ENCODE measurements around the gene TMEM179.

GRCh38 chr14:104577426-104577825 lies 27.1 kb downstream of the TMEM179 start:
- TF ChIP-seq FOS (IDR thresholded peaks at IDR 0.05; ENCODE audit: borderline replicate concordance, insufficient read depth, low read length) = no peak
- no peak for TF ChIP-seq CTCF (IDR thresholded peaks at IDR 0.05; ENCODE audit: extremely low read depth in 1 of 2, insufficient read depth in 1 of 2, low read depth in 1 of 2, low read length in 2 of 2)
- no peak for TF ChIP-seq EZH2 (IDR thresholded peaks at IDR 0.05; ENCODE audit: borderline replicate concordance, low read depth, low read length, severe bottlenecking)
- no peak for TF ChIP-seq POLR2A (IDR thresholded peaks at IDR 0.05; ENCODE audit: low read depth, low read length)
- TF ChIP-seq MAX (IDR thresholded peaks at IDR 0.05; ENCODE audit: insufficient read depth, insufficient read length) = no peak

All from endothelial cell of umbilical vein (primary cell).